HepG2 (cell line): ENCODE measurements around the gene MTFP1. TPM values are rescaled to one million over a fixed set of nuclear protein-coding genes. Genes with fewer than 3 reads are reported as not detected.
A peak's percentile ranks its signal among the peaks of the same experiment; 100 is the strongest.

Source experiments
- AHDC1 ChIP-seq: sonication (generic); formaldehyde crosslinking; IDR thresholded peaks from 2 replicates; pipeline ENCODE4 v1.5.1; 2020; ENCODE audit warnings: mild to moderate bottlenecking, missing genetic modification reagents, borderline replicate concordance
- CHCHD3 ChIP-seq: sonication (generic); formaldehyde crosslinking; IDR thresholded peaks from 2 replicates; pipeline ENCODE4 v1.8.0; 2022; ENCODE audit warnings: mild to moderate bottlenecking, missing genetic modification reagents, moderate library complexity
- CHD2 ChIP-seq: IDR thresholded peaks from 2 replicates; pipeline ENCODE4 v1.6.1; 2011; ENCODE audit warnings: low read depth, low read length, improper control_type of control experiment
- PAXIP1 ChIP-seq: sonication (generic); formaldehyde crosslinking; conservative IDR thresholded peaks from 2 replicates; pipeline ENCODE4 v1.4.0; 2020; ENCODE audit warnings: mild to moderate bottlenecking, missing genetic modification reagents, moderate library complexity
- RERE ChIP-seq: IDR thresholded peaks from 2 replicates; pipeline ENCODE4 v1.6.1; 2016; ENCODE audit warnings: low read depth, missing genetic modification reagents, missing compliant biosample characterization
- SP2 ChIP-seq: sonication (generic); formaldehyde crosslinking; IDR thresholded peaks from 2 replicates; pipeline ENCODE4 v1.5.1; 2020; ENCODE audit warnings: mild to moderate bottlenecking, missing genetic modification reagents
- ZKSCAN5 ChIP-seq: sonication (generic); formaldehyde crosslinking; IDR thresholded peaks from 2 replicates; pipeline ENCODE4 v1.5.1; 2020; ENCODE audit warnings: mild to moderate bottlenecking, missing genetic modification reagents
- ZNF333 ChIP-seq: sonication (generic); formaldehyde crosslinking; IDR thresholded peaks from 2 replicates; pipeline ENCODE4 v1.4.0; 2020; ENCODE audit warnings: mild to moderate bottlenecking, missing genetic modification reagents, borderline replicate concordance
- ZNF337 ChIP-seq: sonication (generic); formaldehyde crosslinking; IDR thresholded peaks from 2 replicates; pipeline ENCODE4 v1.5.1; 2020; ENCODE audit warnings: missing genetic modification reagents, low read depth, mild to moderate bottlenecking, borderline replicate concordance
- polyA plus RNA-seq, 8 experiments: library from polyadenylated mRNA; depleted of rRNA in 3 of 8; stranded (reverse) in 7 of 8; unstranded in 1 of 8; fragments of >200 nt; fragmentation: Illumina TruSeq in 4 of 8; extraction: Trizol in 4 of 8; gene quantifications; 2 replicates each; pipeline versions ENCODE4 v1.2.1 to v1.2.3, GENCODE V29; 2011 to 2016; ENCODE audit warnings: low read depth in 4 of 8, missing spikeins in 1 of 8, mixed read lengths in 1 of 8; ENCODE audit not compliant: insufficient read depth in 1 of 8
- total RNA-seq, 5 experiments: library from RNA; depleted of rRNA; stranded (reverse); fragments of >200 nt; fragmentation: Illumina TruSeq; extraction: Trizol; gene quantifications; 2 replicates each; pipeline ENCODE4 v1.2.3, GENCODE V29; 2016; ENCODE audit warnings: low read depth in 1 of 5

Gene MTFP1
- total and polyA plus RNA-seq, 2 of the 13 experiments (the other 11 are each of a cell fraction or from before 2014, with no cell fraction given), result 29.5 to 45.6 TPM

DNA sequence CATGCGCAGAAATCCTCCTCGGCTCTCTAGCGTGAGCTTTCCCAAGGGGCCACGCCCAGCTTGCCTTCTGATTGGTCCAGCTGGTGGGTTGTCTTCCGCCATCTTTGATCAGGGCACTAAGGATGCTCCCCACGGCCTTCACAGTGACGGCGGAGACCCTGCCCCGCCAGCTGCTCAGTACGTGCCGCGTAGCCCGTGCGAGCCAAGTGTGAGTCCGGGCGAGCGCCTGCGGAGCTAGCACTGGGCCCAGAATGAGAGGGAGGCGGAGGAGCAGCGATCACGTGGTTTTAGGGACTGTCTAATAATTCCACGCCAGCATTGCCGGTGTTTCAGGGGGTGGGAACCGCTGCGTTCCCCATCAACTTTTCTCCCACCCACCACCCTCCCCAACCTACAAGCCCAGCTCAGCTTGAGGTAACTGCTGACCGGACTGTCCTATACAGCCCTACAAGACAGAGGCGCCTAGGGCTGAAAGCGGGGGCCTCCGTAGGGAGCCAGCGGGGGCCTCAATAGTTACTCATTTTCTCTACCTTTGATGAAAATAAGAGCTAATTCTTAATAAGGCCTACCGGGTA is 1.5 kb upstream of the MTFP1 start (continued):
- TF ChIP-seq RERE, result peak; percentile 31; the same call in 1 of the 2 replicates
- no peak for TF ChIP-seq ZNF337
- TF ChIP-seq AHDC1 (CRISPR knock-in tag), result 0 out of 2 replicates have a peak, but pooled peaks have one; percentile 50
- no peak for TF ChIP-seq ZKSCAN5 (CRISPR knock-in tag)
- TF ChIP-seq CHCHD3 (CRISPR knock-in tag), result no peak
- no peak for TF ChIP-seq CHD2
- TF ChIP-seq ZNF333, result no peak
- peak; percentile 73 for TF ChIP-seq SP2 (CRISPR knock-in tag)
- TF ChIP-seq PAXIP1 (CRISPR knock-in tag), result peak; percentile 67
